ENCODE results near the gene TRIM69. TPM values are rescaled to one million over a fixed set of nuclear protein-coding genes. Genes with fewer than 3 reads are reported as not detected.
A peak's percentile ranks its signal among the peaks of the same experiment; 100 is the strongest.
"Not testable (repeated sequence)": the region's sequence is repeated elsewhere in the genome, so short reads cannot be mapped to it uniquely, and the experiment has no call there.

TRIM69 gene
- total RNA-seq, 1 donor from 2014 or later, result 19.6 TPM

GRCh38 chr15:44718927-44719292 is 17.4 kb upstream of the TRIM69 start:
- H3K36me3 Mint-ChIP-seq, result peaks cover 16% of the 10 kb centered on the region
- TF ChIP-seq CTCF (IDR thresholded peaks at IDR 0.05; ENCODE audit: unreplicated experiment), result no peak

GRCh38 chr15:44719293-44719999 is 16.9 kb upstream of the TRIM69 start:
- Mint-ChIP-seq H3K36me3 (peaks cover 16% of the 10 kb centered on the region), H3K27ac (no peak overlapping the region), H3K4me1 (no peaks in the 10 kb centered on the region), H3K4me3 (no peak overlapping the region), H3K9me3 (no peaks in the 10 kb centered on the region), H3K27me3 (ENCODE audit: low read depth) (no peaks in the 10 kb centered on the region)
- DNase-seq (ENCODE audit: low spot score in 2 of 2, unreplicated experiment in 2 of 2), result no peak
- TF ChIP-seq CTCF (IDR thresholded peaks at IDR 0.05; ENCODE audit: unreplicated experiment), result no peak

More at GRCh38 chr15:44718927-44719292, 17.4 kb upstream of the TRIM69 start:
- Mint-ChIP-seq H3K4me3 (no peak overlapping the region), H3K27me3 (ENCODE audit: low read depth) (no peaks in the 10 kb centered on the region), H3K9me3 (no peaks in the 10 kb centered on the region), H3K27ac (no peak overlapping the region), H3K4me1 (no peaks in the 10 kb centered on the region)
- DNase-seq (ENCODE audit: low spot score in 2 of 2, unreplicated experiment in 2 of 2), result no peak

GRCh38 chr15:44720000-44720435 is 16.3 kb upstream of the TRIM69 start:
- H3K27ac Mint-ChIP-seq; H3K4me3 Mint-ChIP-seq; H3K27me3 Mint-ChIP-seq (ENCODE audit: low read depth); H3K4me1 Mint-ChIP-seq; DNase-seq (ENCODE audit: low spot score in 2 of 2, unreplicated experiment in 2 of 2); H3K9me3 Mint-ChIP-seq: not testable (repeated sequence)
- peaks cover 14% of the 10 kb centered on the region for H3K36me3 Mint-ChIP-seq

GRCh38 chr15:44720460-44721176 is 15.7 kb upstream of the TRIM69 start:
- Mint-ChIP-seq H3K27ac (no peak overlapping the region), H3K36me3 (peaks cover 10% of the 10 kb centered on the region), H3K9me3 (no peaks in the 10 kb centered on the region), H3K4me1 (no peaks in the 10 kb centered on the region), H3K27me3 (ENCODE audit: low read depth) (no peaks in the 10 kb centered on the region), H3K4me3 (no peak overlapping the region)
- TF ChIP-seq CTCF (IDR thresholded peaks at IDR 0.05; ENCODE audit: unreplicated experiment), result no peak
- DNase-seq (ENCODE audit: low spot score in 2 of 2, unreplicated experiment in 2 of 2), result no peak

GRCh38 chr15:44722011-44722410 is 14.3 kb upstream of the TRIM69 start:
- peaks cover 5% of the 10 kb centered on the region for H3K36me3 Mint-ChIP-seq
- no peaks in the 10 kb centered on the region for H3K27me3 Mint-ChIP-seq (ENCODE audit: low read depth)
- H3K4me1 Mint-ChIP-seq, result peaks cover 4% of the 10 kb centered on the region
- DNase-seq (ENCODE audit: low spot score in 2 of 2, unreplicated experiment in 2 of 2), result no peak
- no peak for TF ChIP-seq CTCF (IDR thresholded peaks at IDR 0.05; ENCODE audit: unreplicated experiment)
- H3K9me3 Mint-ChIP-seq, result no peaks in the 10 kb centered on the region
- no peak overlapping the region for H3K27ac Mint-ChIP-seq
- no peak overlapping the region for H3K4me3 Mint-ChIP-seq

DNA sequence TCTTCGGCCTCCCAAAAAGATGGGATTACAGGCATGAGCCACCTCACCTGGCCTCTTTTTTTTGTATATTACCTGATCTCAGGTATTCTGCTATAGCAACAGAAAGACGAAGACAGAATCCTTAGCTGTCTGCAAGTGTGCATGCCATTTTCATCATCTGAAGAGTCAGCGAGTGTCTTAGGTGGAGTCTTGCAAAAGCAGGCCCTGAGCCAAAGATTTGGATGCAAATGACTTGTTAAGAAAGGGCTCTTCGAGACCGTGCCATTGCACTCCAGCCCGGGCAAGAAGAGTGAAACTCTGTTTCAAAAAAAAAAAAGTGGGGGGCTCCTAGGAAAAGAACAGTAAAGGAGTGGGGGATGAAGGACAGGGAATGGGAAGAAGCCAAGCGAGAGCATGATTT is 10.2 kb upstream of the TRIM69 start:
- peaks cover 18% of the 10 kb centered on the region for H3K4me1 Mint-ChIP-seq
- H3K36me3 Mint-ChIP-seq, result no peaks in the 10 kb centered on the region
- H3K27ac Mint-ChIP-seq, result peak overlapping the region; percentile 72
- no peak for DNase-seq (ENCODE audit: low spot score in 2 of 2, unreplicated experiment in 2 of 2)
- no peaks in the 10 kb centered on the region for H3K27me3 Mint-ChIP-seq (ENCODE audit: low read depth)
- H3K9me3 Mint-ChIP-seq, result no peaks in the 10 kb centered on the region
- H3K4me3 Mint-ChIP-seq, result no peak overlapping the region
- no peak for TF ChIP-seq CTCF (IDR thresholded peaks at IDR 0.05; ENCODE audit: unreplicated experiment)

Measured in mesothelial cell of epicardium (in vitro differentiated cells).